Measurements from ENCODE around the gene CISTR. TPM values are rescaled to one million over a fixed set of nuclear protein-coding genes. Genes with fewer than 3 reads are reported as not detected.

Gene CISTR
- total RNA-seq, 1 experiment from 2014 or later = not detected

DNA sequence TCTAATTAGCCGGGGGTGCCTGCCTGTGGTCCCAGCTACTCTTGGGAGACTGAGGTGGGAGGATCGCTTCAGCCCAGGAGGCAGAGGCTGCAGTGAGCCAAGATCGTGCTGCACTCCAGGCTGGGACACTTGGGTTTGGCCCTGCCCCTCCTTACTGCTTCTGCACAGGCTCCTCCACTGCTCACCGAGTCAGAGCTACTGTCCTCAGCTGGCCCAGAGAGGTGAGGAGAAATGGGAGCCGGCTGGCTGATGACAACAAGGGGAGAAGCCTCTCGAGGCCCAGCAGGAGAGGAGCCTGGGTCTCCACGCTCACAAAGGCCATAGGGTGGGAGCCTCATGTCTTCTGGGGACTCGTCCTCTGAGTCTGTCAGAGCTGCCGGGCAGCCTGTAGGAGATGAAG lies 38.3 kb downstream of the CISTR start:
- Histone ChIP-seq H3K4me2 (ENCODE audit: insufficient read depth, insufficient read length, low read length) (no peak overlapping the region), H4K5ac (ENCODE audit: insufficient read length, low read depth, low read length) (no peak overlapping the region), H3K9me3 (ENCODE audit: control insufficient read depth, low read depth, low read length) (no peaks in the 10 kb centered on the region), H2BK20ac (ENCODE audit: low read depth, low read length, poor library complexity, severe bottlenecking) (no peak overlapping the region), H3K18ac (ENCODE audit: insufficient read length, low read depth, low read length) (no peak overlapping the region), H2AK5ac (ENCODE audit: insufficient read length, low read length) (no peak overlapping the region), H3K56ac (ENCODE audit: insufficient read length, low read depth, low read length) (no peak overlapping the region), H3K14ac (ENCODE audit: insufficient read depth, low read length) (no peak overlapping the region), H4K8ac (replicated peaks; ENCODE audit: insufficient read length, low read depth, low read length) (no peak overlapping the region), H3K23me2 (ENCODE audit: insufficient read length, low read depth, low read length, poor library complexity, severe bottlenecking) (no peaks in the 10 kb centered on the region), H3K4me1 (ENCODE audit: insufficient read depth, low read length) (no peaks in the 10 kb centered on the region), H2BK12ac (ENCODE audit: insufficient read length, low read depth, low read length) (no peak overlapping the region), H3K79me2 (ENCODE audit: insufficient read depth, low read length) (no peaks in the 10 kb centered on the region), H3K23ac (ENCODE audit: insufficient read length, low read depth, low read length) (no peak overlapping the region), H2BK5ac (ENCODE audit: insufficient read length, low read length) (no peak overlapping the region), H3K79me1 (ENCODE audit: insufficient read depth, low read depth, low read length, poor library complexity, severe bottlenecking) (no peaks in the 10 kb centered on the region), H3K27ac (ENCODE audit: insufficient read length, low read depth, low read length) (no peak overlapping the region), H3T11ph (ENCODE audit: low read length) (no peak overlapping the region), H2BK15ac (ENCODE audit: low read depth, low read length) (no peak overlapping the region), H3K27me3 (ENCODE audit: insufficient read depth, low read length) (no peaks in the 10 kb centered on the region; the same call in 1 of the 2 replicates), H3K9ac (ENCODE audit: extremely low read depth, insufficient read length, low read length) (no peak overlapping the region), H3K4ac (ENCODE audit: low read depth, low read length) (no peak overlapping the region), H2AFZ (ENCODE audit: low read length) (no peak overlapping the region), H2BK120ac (ENCODE audit: low read depth, low read length, poor library complexity, severe bottlenecking) (no peak overlapping the region), H4K91ac (ENCODE audit: insufficient read length, low read depth, low read length) (no peak overlapping the region), H4K20me1 (ENCODE audit: control insufficient read depth, insufficient read depth, insufficient read length) (no peaks in the 10 kb centered on the region)
- DNase-seq = no peak
- Mint-ChIP-seq H3K4me3 (no peak overlapping the region; a peak in 1 of 5 replicates), H3K27ac (no peak overlapping the region), H3K36me3 (ENCODE audit: insufficient read depth in 1 of 3, low read depth in 3 of 3) (no peaks in the 10 kb centered on the region; a peak in 3 of 7 replicates), H3K4me1 (peaks cover 0 to 8% of the 10 kb centered on the region in 2 experiments; a peak in 1 of 4 replicates), H3K27me3 (ENCODE audit: low read depth) (peaks cover 18% of the 10 kb centered on the region), H3K9me3 (no peaks in the 10 kb centered on the region; a peak in 1 of 5 replicates)
- WGBS (ENCODE audit: extremely low coverage, insufficient read length, low lambda C conversion rate) = no CpG with 5 or more reads among the region's 9 CpGs
- TF ChIP-seq, protein P1, sequence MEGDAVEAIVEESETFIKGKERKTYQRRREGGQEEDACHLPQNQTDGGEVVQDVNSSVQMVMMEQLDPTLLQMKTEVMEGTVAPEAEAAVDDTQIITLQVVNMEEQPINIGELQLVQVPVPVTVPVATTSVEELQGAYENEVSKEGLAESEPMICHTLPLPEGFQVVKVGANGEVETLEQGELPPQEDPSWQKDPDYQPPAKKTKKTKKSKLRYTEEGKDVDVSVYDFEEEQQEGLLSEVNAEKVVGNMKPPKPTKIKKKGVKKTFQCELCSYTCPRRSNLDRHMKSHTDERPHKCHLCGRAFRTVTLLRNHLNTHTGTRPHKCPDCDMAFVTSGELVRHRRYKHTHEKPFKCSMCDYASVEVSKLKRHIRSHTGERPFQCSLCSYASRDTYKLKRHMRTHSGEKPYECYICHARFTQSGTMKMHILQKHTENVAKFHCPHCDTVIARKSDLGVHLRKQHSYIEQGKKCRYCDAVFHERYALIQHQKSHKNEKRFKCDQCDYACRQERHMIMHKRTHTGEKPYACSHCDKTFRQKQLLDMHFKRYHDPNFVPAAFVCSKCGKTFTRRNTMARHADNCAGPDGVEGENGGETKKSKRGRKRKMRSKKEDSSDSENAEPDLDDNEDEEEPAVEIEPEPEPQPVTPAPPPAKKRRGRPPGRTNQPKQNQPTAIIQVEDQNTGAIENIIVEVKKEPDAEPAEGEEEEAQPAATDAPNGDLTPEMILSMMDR (conservative IDR thresholded peaks at IDR 0.05) = no peak
